Stimulated activated memory B cell treated with anti-CD40 and anti-IgM and Interleukin-4, amounts not matched to agents 10 μg/mL and 1 μg/mL and 100 μg/mL, for 72 hours (primary cell): ENCODE data around the gene PAQR9.
A peak's percentile ranks its signal among the peaks of the same experiment; 100 is the strongest.

Experiments
- ATAC-seq: fragments of 150-1000 bp; cut with Tn5 transposase; 2 replicates; pipeline ENCODE4 v1.10.0; 2021
- H3K27ac Mint-ChIP-seq: one replicate; pipeline ENCODE4 v1.8.0; 2022; ENCODE audit warnings: mild to moderate bottlenecking, mixed read lengths
- H3K27me3 Mint-ChIP-seq: one replicate; pipeline ENCODE4 v1.8.0; 2022; ENCODE audit warnings: mixed read lengths
- H3K36me3 Mint-ChIP-seq: one replicate; pipeline ENCODE4 v1.8.0; 2022; ENCODE audit warnings: mixed read lengths
- H3K4me1 Mint-ChIP-seq: one replicate; pipeline ENCODE4 v1.8.0; 2022; ENCODE audit warnings: mixed read lengths
- H3K4me3 Mint-ChIP-seq: one replicate; pipeline ENCODE4 v1.8.0; 2022; ENCODE audit warnings: mild to moderate bottlenecking, moderate library complexity, mixed read lengths
- H3K9me3 Mint-ChIP-seq: one replicate; pipeline ENCODE4 v1.8.0; 2022; ENCODE audit warnings: mixed read lengths

Gene PAQR9

GRCh38 chr3:142971431-142971830 is 8.0 kb upstream of the PAQR9 start:
- no peak for ATAC-seq
- H3K9me3 Mint-ChIP-seq = no peaks in the 10 kb centered on the region
- H3K4me3 Mint-ChIP-seq = no peak overlapping the region
- no peaks in the 10 kb centered on the region for H3K4me1 Mint-ChIP-seq
- H3K27ac Mint-ChIP-seq = no peak overlapping the region
- H3K27me3 Mint-ChIP-seq = peaks cover 55% of the 10 kb centered on the region
- no peaks in the 10 kb centered on the region for H3K36me3 Mint-ChIP-seq

DNA sequence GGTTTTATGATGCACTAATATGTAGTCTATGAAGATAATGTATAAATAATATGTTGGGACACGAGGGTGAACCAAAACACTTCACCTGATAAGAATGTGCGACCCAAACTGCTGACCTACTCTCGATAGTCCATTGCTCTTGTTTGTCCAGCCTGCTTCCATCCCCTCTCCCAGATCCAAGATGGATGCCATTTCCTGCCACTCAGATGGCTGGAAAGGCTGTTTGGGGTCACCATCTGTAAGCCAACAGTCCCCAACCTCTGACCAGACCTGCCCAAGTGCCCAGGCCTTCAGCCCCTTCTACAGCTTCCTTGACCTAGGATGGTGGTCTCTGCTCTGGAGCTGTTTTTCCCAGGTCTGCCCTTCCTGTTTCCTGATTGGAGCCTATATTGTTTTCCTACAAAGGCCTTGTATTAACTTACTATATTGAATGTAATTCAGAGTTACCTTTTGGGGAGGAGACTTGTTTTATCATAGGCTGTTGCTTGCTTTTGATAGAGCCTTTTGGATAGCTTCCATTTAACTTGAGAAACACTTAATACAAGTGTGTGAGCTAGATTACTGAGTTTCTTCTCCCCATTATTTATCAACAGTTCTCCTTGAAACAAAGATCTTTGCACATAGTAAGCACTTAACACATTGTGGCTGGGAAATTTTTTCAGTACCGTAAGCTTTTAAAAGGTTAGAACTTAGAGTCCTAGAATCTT is 5.0 kb upstream of the PAQR9 start:
- Mint-ChIP-seq H3K36me3 (no peaks in the 10 kb centered on the region), H3K4me1 (peaks cover 6% of the 10 kb centered on the region), H3K27me3 (peaks cover 62% of the 10 kb centered on the region), H3K27ac (no peak overlapping the region), H3K9me3 (no peaks in the 10 kb centered on the region), H3K4me3 (no peak overlapping the region)
- ATAC-seq = no peak

DNA sequence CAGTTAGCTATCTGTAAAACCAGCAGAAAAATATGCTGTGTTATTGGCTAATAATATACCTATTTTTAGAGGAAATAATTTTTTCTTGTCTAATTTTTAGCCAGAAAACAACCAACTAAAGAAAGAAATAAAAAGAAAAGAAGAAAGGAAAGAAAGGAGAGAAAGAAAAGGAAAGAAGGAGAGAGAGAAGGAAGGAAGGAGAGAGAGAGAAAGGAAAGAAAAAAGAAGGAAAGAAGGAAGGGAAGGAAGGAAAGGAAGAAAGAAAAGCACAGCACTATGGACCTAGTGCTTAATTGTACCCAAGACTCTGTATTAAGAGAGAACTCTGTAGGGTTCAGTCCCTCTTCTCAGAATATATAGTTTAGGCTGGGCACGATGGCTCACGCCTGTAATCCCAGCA is 3.3 kb upstream of the PAQR9 start:
- Mint-ChIP-seq H3K27ac (no peak overlapping the region), H3K4me1 (peaks cover 17% of the 10 kb centered on the region), H3K4me3 (no peak overlapping the region), H3K36me3 (peaks cover 8% of the 10 kb centered on the region), H3K9me3 (no peaks in the 10 kb centered on the region), H3K27me3 (peaks cover 61% of the 10 kb centered on the region)
- no peak for ATAC-seq

DNA sequence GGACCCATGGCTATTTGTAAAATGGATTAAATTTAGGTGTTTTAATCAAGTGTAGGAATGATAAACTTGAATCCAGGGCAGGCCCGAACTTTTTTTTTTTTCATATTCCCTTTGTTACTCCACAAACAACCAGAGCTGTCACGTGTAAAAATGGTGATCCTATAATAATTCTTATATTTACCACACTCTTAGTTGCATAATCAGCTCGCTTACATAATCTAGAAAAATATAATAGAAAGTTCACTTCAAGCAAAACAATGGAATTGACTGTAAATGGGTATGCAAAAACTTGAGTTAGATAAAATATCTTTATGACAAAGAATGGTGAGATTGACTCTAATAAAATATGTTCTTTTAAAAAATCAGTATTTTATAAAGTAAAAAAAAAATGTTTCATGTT is 2.1 kb upstream of the PAQR9 start:
- no peak for ATAC-seq
- H3K9me3 Mint-ChIP-seq = no peaks in the 10 kb centered on the region
- peaks cover 8% of the 10 kb centered on the region for H3K36me3 Mint-ChIP-seq
- peaks cover 17% of the 10 kb centered on the region for H3K4me1 Mint-ChIP-seq
- no peak overlapping the region for H3K27ac Mint-ChIP-seq
- H3K27me3 Mint-ChIP-seq = peaks cover 61% of the 10 kb centered on the region
- H3K4me3 Mint-ChIP-seq = no peak overlapping the region

GRCh38 chr3:142963234-142963515 is 299 bp downstream of the PAQR9 start:
- H3K9me3 Mint-ChIP-seq = no peaks in the 10 kb centered on the region
- no peak overlapping the region for H3K27ac Mint-ChIP-seq
- peaks cover 65% of the 10 kb centered on the region for H3K27me3 Mint-ChIP-seq
- peak overlapping the region; percentile 73 for H3K4me3 Mint-ChIP-seq
- peaks cover 17% of the 10 kb centered on the region for H3K4me1 Mint-ChIP-seq
- ATAC-seq = no peak
- peaks cover 8% of the 10 kb centered on the region for H3K36me3 Mint-ChIP-seq

GRCh38 chr3:142962520-142963233 is 797 bp downstream of the PAQR9 start:
- Mint-ChIP-seq H3K27me3 (peaks cover 70% of the 10 kb centered on the region), H3K36me3 (peaks cover 8% of the 10 kb centered on the region), H3K9me3 (no peaks in the 10 kb centered on the region), H3K4me3 (peak overlapping the region; percentile 73), H3K4me1 (peaks cover 17% of the 10 kb centered on the region), H3K27ac (no peak overlapping the region)
- no peak for ATAC-seq

DNA sequence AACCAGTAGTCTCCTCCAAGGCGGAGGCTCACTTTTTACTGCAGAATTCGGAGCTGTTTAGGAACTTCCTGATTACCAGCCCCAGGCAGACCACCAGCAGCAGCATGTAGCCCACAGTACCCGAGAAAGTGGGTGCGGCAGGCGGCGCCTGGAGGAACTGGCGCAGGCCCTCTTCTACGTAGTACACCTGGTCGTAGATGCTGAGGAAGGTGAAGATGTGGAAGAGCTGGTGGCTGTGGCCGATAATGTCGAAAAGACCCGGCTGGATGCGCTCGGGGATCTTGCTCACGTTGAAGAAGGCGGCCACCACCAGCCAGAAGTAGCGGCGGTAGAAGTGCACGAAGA is 1.3 kb downstream of the PAQR9 start:
- H3K9me3 Mint-ChIP-seq = no peaks in the 10 kb centered on the region
- H3K4me1 Mint-ChIP-seq = peaks cover 17% of the 10 kb centered on the region
- peak overlapping the region; percentile 73 for H3K4me3 Mint-ChIP-seq
- no peak for ATAC-seq
- peaks cover 8% of the 10 kb centered on the region for H3K36me3 Mint-ChIP-seq
- no peak overlapping the region for H3K27ac Mint-ChIP-seq
- H3K27me3 Mint-ChIP-seq = peaks cover 75% of the 10 kb centered on the region

- no peak overlapping the region for H3K4me3 Mint-ChIP-seq
- H3K27me3 Mint-ChIP-seq = peaks cover 73% of the 10 kb centered on the region
- no peak for ATAC-seq
- peaks cover 17% of the 10 kb centered on the region for H3K4me1 Mint-ChIP-seq
- no peaks in the 10 kb centered on the region for H3K9me3 Mint-ChIP-seq
- H3K36me3 Mint-ChIP-seq = peaks cover 8% of the 10 kb centered on the region
- H3K27ac Mint-ChIP-seq = no peak overlapping the region
Measured at GRCh38 chr3:142961539-142961938, 1.9 kb downstream of the PAQR9 start.

- Mint-ChIP-seq H3K4me3 (no peak overlapping the region), H3K4me1 (peaks cover 17% of the 10 kb centered on the region), H3K27me3 (peaks cover 69% of the 10 kb centered on the region), H3K27ac (no peak overlapping the region), H3K36me3 (peaks cover 8% of the 10 kb centered on the region), H3K9me3 (no peaks in the 10 kb centered on the region)
- ATAC-seq = no peak
Measured at GRCh38 chr3:142960322-142960850, 3.1 kb downstream of the PAQR9 start.

- H3K27ac Mint-ChIP-seq = no peak overlapping the region
- H3K27me3 Mint-ChIP-seq = peaks cover 52% of the 10 kb centered on the region
- no peaks in the 10 kb centered on the region for H3K9me3 Mint-ChIP-seq
- no peak for ATAC-seq
- no peak overlapping the region for H3K4me3 Mint-ChIP-seq
- peaks cover 8% of the 10 kb centered on the region for H3K36me3 Mint-ChIP-seq
- peaks cover 11% of the 10 kb centered on the region for H3K4me1 Mint-ChIP-seq
Measured at GRCh38 chr3:142958707-142959106, 4.8 kb downstream of the PAQR9 start.

GRCh38 chr3:142953443-142953842 is 10.0 kb downstream of the PAQR9 start:
- no peaks in the 10 kb centered on the region for H3K9me3 Mint-ChIP-seq
- H3K4me1 Mint-ChIP-seq = no peaks in the 10 kb centered on the region
- no peak overlapping the region for H3K27ac Mint-ChIP-seq
- H3K4me3 Mint-ChIP-seq = no peak overlapping the region
- ATAC-seq = no peak
- peaks cover 43% of the 10 kb centered on the region for H3K27me3 Mint-ChIP-seq
- H3K36me3 Mint-ChIP-seq = no peaks in the 10 kb centered on the region

- H3K4me3 Mint-ChIP-seq = no peak overlapping the region
- H3K27me3 Mint-ChIP-seq = peaks cover 43% of the 10 kb centered on the region
- H3K36me3 Mint-ChIP-seq = no peaks in the 10 kb centered on the region
- ATAC-seq = no peak
- H3K27ac Mint-ChIP-seq = no peak overlapping the region
- no peaks in the 10 kb centered on the region for H3K4me1 Mint-ChIP-seq
- H3K9me3 Mint-ChIP-seq = no peaks in the 10 kb centered on the region
Measured at GRCh38 chr3:142952272-142953193, 10.9 kb downstream of the PAQR9 start.

GRCh38 chr3:142951794-142952193 is 11.7 kb downstream of the PAQR9 start:
- H3K9me3 Mint-ChIP-seq = no peaks in the 10 kb centered on the region
- no peak for ATAC-seq
- H3K27ac Mint-ChIP-seq = no peak overlapping the region
- H3K4me3 Mint-ChIP-seq = no peak overlapping the region
- no peaks in the 10 kb centered on the region for H3K36me3 Mint-ChIP-seq
- peaks cover 43% of the 10 kb centered on the region for H3K27me3 Mint-ChIP-seq
- H3K4me1 Mint-ChIP-seq = peaks cover 4% of the 10 kb centered on the region

- H3K4me3 Mint-ChIP-seq = no peak overlapping the region
- no peak for ATAC-seq
- no peaks in the 10 kb centered on the region for H3K9me3 Mint-ChIP-seq
- H3K27me3 Mint-ChIP-seq = peaks cover 48% of the 10 kb centered on the region
- H3K27ac Mint-ChIP-seq = no peak overlapping the region
- peaks cover 6% of the 10 kb centered on the region for H3K4me1 Mint-ChIP-seq
- no peaks in the 10 kb centered on the region for H3K36me3 Mint-ChIP-seq
Measured at GRCh38 chr3:142950972-142951371, 12.5 kb downstream of the PAQR9 start.

GRCh38 chr3:142947799-142948575 is 15.5 kb downstream of the PAQR9 start:
- H3K4me3 Mint-ChIP-seq = no peak overlapping the region

More at GRCh38 chr3:142947799-142948575, 15.5 kb downstream of the PAQR9 start:
- Mint-ChIP-seq H3K27ac (no peak overlapping the region), H3K36me3 (no peaks in the 10 kb centered on the region), H3K27me3 (peaks cover 62% of the 10 kb centered on the region), H3K9me3 (no peaks in the 10 kb centered on the region), H3K4me1 (peaks cover 17% of the 10 kb centered on the region)
- no peak for ATAC-seq
